MCF 10A (cell line): ENCODE measurements around the gene LRMDA. TPM values are rescaled to one million over a fixed set of nuclear protein-coding genes. Genes with fewer than 3 reads are reported as not detected.

Source experiments
- BruUV-seq: library from RNA; stranded (reverse); fragments of 400-500 nt; replicated peaks from 2 replicates; lab custom pipeline; 2021; lab: Mats Ljungman, UMichigan
- CTCF ChIA-PET: fragments of 300-600 bp; sonication (Branson Sonifier 250); formaldehyde crosslinking; extraction: SDS; loops from one replicate; lab custom pipeline; 2021; ENCODE audit warnings: antibody characterized with exemption, inconsistent platforms; lab: Yijun Ruan, JAX
- POLR2A ChIA-PET: fragments of 300-600, 350-650 bp; sonication (Branson Sonifier 250); formaldehyde crosslinking; extraction: SDS; loops from one replicate; lab custom pipeline; 2020; ENCODE audit warnings: antibody characterized with exemption, inconsistent platforms; lab: Yijun Ruan, JAX
- DNase-seq: peaks from one replicate; pipeline ENCODE4 v3.0.0-alpha.2; 2018; ENCODE audit not compliant: unreplicated experiment
- H3K27ac Mint-ChIP-seq: one replicate; pipeline ENCODE4 v1.8.0; 2022; ENCODE audit warnings: mild to moderate bottlenecking, low read depth, mixed read lengths; ENCODE audit not compliant: unreplicated experiment
- H3K27me3 Mint-ChIP-seq: one replicate; pipeline ENCODE4 v1.8.0; 2022; ENCODE audit warnings: mixed read lengths; ENCODE audit not compliant: insufficient read depth, unreplicated experiment
- H3K36me3 Mint-ChIP-seq: one replicate; pipeline ENCODE4 v1.8.0; 2022; ENCODE audit warnings: mild to moderate bottlenecking, moderate library complexity, mixed read lengths; ENCODE audit not compliant: insufficient read depth, unreplicated experiment
- H3K4me1 Mint-ChIP-seq: one replicate; pipeline ENCODE4 v1.8.0; 2022; ENCODE audit warnings: mixed read lengths; ENCODE audit not compliant: insufficient read depth, unreplicated experiment
- H3K4me3 Mint-ChIP-seq: one replicate; pipeline ENCODE4 v1.8.0; 2022; ENCODE audit warnings: mild to moderate bottlenecking, moderate library complexity, mixed read lengths; ENCODE audit not compliant: unreplicated experiment
- H3K9me3 Mint-ChIP-seq: one replicate; pipeline ENCODE4 v1.8.0; 2022; ENCODE audit warnings: mixed read lengths; ENCODE audit not compliant: unreplicated experiment
- intact Hi-C: fragments of 100-400 bp; cut with micrococcal nuclease; formaldehyde crosslinking; loops from 2 replicates; pipeline ENCODE4 v1.14.1; 2022
- total RNA-seq: library from RNA; stranded (reverse); gene quantifications from 2 replicates; pipeline ENCODE4 v1.2.3, GENCODE V29; 2022
- TF ChIP-seq, protein P1 (sequence below): fragments of 200-600 bp; IDR thresholded peaks from one replicate; pipeline ENCODE4 v1.8.0; 2022; ENCODE audit warnings: antibody characterized with exemption, mild to moderate bottlenecking; ENCODE audit not compliant: unreplicated experiment

Gene LRMDA
- total RNA-seq, 1 experiment from 2014 or later = not detected

DNA sequence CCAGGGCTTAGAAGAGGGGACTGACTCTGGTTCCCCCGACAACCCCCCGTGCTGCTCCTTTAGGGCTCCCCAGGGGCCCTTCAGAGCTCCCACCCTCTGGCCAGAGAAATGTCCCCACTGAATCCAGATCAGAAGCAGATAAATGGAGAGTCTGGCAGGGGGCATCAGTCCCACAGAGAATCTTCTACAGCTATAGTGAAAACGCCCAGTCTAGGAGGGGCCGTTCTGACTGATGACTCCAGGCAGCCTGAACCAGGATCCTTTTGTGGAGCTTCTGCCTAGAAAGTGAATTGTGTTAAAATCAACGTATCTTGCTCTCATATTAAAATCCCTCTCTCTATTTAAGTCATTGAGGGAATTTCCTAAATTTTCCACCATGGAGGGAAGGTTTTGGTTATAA, 471.4 kb downstream of the LRMDA start:
- Mint-ChIP-seq H3K4me3 (no peak overlapping the region), H3K27me3 (peaks cover 18% of the 10 kb centered on the region), H3K27ac (no peak overlapping the region), H3K36me3 (no peaks in the 10 kb centered on the region), H3K4me1 (no peaks in the 10 kb centered on the region), H3K9me3 (no peaks in the 10 kb centered on the region)
- CTCF ChIA-PET = interaction anchor here (0.7 kb wide), 1 partner anchor 135 kb away, joined by 3 read pairs; no protein-coding TSS in a partner anchor
- POLR2A ChIA-PET = no interaction called here
- BruUV-seq = no TSS peak
- no peak for DNase-seq
- TF ChIP-seq, protein P1, sequence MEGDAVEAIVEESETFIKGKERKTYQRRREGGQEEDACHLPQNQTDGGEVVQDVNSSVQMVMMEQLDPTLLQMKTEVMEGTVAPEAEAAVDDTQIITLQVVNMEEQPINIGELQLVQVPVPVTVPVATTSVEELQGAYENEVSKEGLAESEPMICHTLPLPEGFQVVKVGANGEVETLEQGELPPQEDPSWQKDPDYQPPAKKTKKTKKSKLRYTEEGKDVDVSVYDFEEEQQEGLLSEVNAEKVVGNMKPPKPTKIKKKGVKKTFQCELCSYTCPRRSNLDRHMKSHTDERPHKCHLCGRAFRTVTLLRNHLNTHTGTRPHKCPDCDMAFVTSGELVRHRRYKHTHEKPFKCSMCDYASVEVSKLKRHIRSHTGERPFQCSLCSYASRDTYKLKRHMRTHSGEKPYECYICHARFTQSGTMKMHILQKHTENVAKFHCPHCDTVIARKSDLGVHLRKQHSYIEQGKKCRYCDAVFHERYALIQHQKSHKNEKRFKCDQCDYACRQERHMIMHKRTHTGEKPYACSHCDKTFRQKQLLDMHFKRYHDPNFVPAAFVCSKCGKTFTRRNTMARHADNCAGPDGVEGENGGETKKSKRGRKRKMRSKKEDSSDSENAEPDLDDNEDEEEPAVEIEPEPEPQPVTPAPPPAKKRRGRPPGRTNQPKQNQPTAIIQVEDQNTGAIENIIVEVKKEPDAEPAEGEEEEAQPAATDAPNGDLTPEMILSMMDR = no peak
- intact Hi-C loops = no loop called here

DNA sequence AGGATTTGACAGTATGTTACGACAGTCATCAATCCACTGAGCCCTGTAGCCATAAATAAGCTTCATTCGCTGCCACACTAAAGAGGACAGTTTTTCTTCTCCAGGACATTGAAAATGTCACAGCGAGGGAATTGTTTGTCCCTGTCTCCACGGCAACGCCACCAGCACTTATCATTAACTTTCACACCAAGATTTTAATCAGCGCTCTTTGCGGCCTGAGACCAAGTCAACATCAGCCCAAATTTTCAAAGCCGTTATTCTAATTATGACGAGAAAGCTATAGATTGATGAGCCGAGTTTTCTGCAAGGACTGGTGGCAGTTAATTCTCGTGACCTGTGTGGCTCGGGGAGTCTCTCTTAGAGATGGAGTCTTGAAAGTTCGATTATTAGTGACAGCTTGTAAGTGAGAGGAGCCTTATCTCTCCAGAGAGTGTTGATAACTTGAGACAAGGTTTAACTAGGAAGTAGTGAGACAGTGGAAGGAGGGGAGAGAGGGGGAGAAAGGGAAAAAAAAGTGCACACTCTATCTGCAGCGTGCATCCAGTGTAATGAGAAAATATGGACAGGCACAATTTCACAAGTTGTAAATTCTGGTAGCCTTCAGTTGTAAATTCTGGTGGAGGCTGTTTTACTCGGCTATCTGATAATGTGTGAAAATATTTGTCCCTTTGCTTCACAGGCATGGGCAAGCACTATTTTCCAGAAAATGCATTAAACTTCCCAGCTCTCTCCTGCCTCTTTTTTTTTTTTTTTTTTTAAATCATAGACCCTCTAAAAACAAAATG, 473.3 kb downstream of the LRMDA start:
- ChIA-PET POLR2A (no interaction called here), CTCF (interaction anchor here (0.6 to 8.0 kb wide), 4 partner anchors 27 to 504 kb away, joined by 3 to 41 read pairs (median 8); partner anchors contain the start of gene ZNF503)
- Mint-ChIP-seq H3K27me3 (peaks cover 18% of the 10 kb centered on the region), H3K36me3 (no peaks in the 10 kb centered on the region), H3K27ac (no peak overlapping the region), H3K9me3 (no peaks in the 10 kb centered on the region), H3K4me3 (no peak overlapping the region), H3K4me1 (no peaks in the 10 kb centered on the region)
- no TSS peak for BruUV-seq
- intact Hi-C loops = no loop called here
- TF ChIP-seq, protein P1 = no peak
- no peak for DNase-seq

DNA sequence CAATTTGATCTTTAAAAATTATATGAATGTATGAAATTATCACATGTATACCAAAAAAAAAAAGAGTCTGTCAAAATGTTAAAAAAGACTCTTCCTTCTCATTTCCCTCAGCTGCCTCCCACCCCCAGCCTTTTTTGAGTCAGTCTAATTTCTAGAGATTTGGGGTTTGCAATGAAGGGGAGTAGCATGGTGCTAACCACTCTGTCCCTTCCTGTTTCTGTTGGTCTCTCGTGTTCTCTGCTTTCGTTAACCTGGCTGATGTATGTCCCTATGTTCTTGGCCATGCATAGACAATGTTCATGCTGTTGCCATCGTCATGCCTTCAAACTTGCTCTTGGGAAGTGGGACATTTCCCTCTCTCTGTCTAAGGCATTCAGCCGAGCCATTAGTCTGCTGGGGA, 474.1 kb downstream of the LRMDA start:
- TF ChIP-seq, protein P1 = no peak
- no peak overlapping the region for H3K4me3 Mint-ChIP-seq
- POLR2A ChIA-PET = no interaction called here
- BruUV-seq = no TSS peak
- peaks cover 18% of the 10 kb centered on the region for H3K27me3 Mint-ChIP-seq
- H3K9me3 Mint-ChIP-seq = no peaks in the 10 kb centered on the region
- no peaks in the 10 kb centered on the region for H3K36me3 Mint-ChIP-seq
- no peaks in the 10 kb centered on the region for H3K4me1 Mint-ChIP-seq
- CTCF ChIA-PET = interaction anchor here (0.6 to 8.0 kb wide), 3 partner anchors 465 to 505 kb away, joined by 3 to 41 read pairs (median 6); partner anchors contain the start of gene ZNF503
- intact Hi-C loops = no loop called here
- H3K27ac Mint-ChIP-seq = no peak overlapping the region
- DNase-seq = no peak

DNA sequence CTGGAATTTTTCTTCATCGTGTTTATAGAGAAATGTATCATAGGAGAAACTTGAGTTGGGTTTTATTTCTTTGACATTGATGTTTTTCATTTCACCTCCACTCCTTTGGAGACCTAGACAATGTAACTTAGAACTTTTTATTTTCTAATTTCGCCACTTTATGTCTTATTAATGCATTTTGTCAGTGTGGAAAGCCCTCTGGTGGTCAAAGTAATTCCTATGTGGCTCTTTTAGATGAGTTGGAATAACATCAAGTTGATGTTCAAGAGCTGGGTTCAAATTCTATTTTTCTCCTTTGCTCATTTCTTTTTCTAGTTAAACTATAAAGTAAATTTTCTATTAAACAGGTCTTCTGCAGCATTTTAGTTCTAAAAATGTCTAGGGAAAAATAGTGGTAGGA, 478.6 kb downstream of the LRMDA start:
- intact Hi-C loops = loop anchor here (1.0 to 2.0 kb wide), 2 partner anchors 127 to 510 kb away; no protein-coding TSS in a partner anchor
- Mint-ChIP-seq H3K27me3 (peaks cover 10% of the 10 kb centered on the region), H3K4me1 (peaks cover 4% of the 10 kb centered on the region), H3K4me3 (no peak overlapping the region), H3K27ac (no peak overlapping the region), H3K36me3 (no peaks in the 10 kb centered on the region), H3K9me3 (no peaks in the 10 kb centered on the region)
- ChIA-PET CTCF (interaction anchor here (0.6 to 8.0 kb wide), 13 partner anchors 9 to 638 kb away, joined by 3 to 41 read pairs (median 4); partner anchors contain the start of gene ZNF503), POLR2A (interaction anchor here (0.9 to 1.3 kb wide), 2 partner anchors 509 to 614 kb away, joined by 3 to 10 read pairs; partner anchors contain the start of gene ZNF503)
- no TSS peak for BruUV-seq
- DNase-seq = peak; percentile 36
- TF ChIP-seq, protein P1 = peak; percentile 40
